ENCODE results near the gene SUPT20HL1. TPM values are rescaled to one million over a fixed set of nuclear protein-coding genes. Genes with fewer than 3 reads are reported as not detected.
"Not testable (repeated sequence)": the region's sequence is repeated elsewhere in the genome, so short reads cannot be mapped to it uniquely, and the experiment has no call there.

SUPT20HL1 gene
- total RNA-seq, 1 donor: not detected

DNA sequence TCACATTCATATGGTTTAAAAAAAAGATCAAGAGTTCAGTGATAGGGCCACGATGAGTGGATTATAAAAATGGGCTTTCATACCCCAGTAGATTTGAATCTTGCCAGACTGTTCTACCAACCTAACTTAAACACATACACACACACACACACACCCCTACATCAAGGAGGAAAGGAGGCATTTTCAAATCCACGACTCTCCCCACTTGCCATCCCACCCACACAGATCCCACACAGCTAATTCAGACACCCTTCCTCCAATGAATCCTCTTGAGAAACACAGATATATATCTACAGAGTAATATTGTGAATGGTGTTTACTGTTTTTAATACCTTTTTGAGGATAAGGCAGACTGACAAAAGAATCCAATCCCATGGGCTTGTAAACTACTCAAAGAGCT lies 16.8 kb downstream of the SUPT20HL1 start:
- Histone ChIP-seq H3K36me3 (ENCODE audit: insufficient read depth, low read length) (no peaks in the 10 kb centered on the region), H2AFZ (ENCODE audit: low read length) (no peak overlapping the region), H3K4me3 (ENCODE audit: insufficient read depth, low read length) (no peak overlapping the region), H3K27me3 (ENCODE audit: insufficient read depth, low read length) (peaks cover 10% of the 10 kb centered on the region), H3K4me1 (ENCODE audit: insufficient read depth, low read length) (no peaks in the 10 kb centered on the region), H3K79me2 (ENCODE audit: insufficient read depth, low read length) (no peaks in the 10 kb centered on the region), H4K20me1 (ENCODE audit: insufficient read depth, low read length) (no peaks in the 10 kb centered on the region), H3K4me2 (ENCODE audit: insufficient read depth, low read length) (no peak overlapping the region), H3K27ac (ENCODE audit: low read depth, low read length) (no peak overlapping the region), H3K9me3 (ENCODE audit: low read depth, low read length) (no peaks in the 10 kb centered on the region)
- TF ChIP-seq, protein P1, sequence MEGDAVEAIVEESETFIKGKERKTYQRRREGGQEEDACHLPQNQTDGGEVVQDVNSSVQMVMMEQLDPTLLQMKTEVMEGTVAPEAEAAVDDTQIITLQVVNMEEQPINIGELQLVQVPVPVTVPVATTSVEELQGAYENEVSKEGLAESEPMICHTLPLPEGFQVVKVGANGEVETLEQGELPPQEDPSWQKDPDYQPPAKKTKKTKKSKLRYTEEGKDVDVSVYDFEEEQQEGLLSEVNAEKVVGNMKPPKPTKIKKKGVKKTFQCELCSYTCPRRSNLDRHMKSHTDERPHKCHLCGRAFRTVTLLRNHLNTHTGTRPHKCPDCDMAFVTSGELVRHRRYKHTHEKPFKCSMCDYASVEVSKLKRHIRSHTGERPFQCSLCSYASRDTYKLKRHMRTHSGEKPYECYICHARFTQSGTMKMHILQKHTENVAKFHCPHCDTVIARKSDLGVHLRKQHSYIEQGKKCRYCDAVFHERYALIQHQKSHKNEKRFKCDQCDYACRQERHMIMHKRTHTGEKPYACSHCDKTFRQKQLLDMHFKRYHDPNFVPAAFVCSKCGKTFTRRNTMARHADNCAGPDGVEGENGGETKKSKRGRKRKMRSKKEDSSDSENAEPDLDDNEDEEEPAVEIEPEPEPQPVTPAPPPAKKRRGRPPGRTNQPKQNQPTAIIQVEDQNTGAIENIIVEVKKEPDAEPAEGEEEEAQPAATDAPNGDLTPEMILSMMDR (IDR thresholded peaks at IDR 0.05; ENCODE audit: extremely low read depth, low read depth, low read length): no peak
- DNase-seq (ENCODE audit: insufficient read length, low spot score, missing footprints): no peak

DNA sequence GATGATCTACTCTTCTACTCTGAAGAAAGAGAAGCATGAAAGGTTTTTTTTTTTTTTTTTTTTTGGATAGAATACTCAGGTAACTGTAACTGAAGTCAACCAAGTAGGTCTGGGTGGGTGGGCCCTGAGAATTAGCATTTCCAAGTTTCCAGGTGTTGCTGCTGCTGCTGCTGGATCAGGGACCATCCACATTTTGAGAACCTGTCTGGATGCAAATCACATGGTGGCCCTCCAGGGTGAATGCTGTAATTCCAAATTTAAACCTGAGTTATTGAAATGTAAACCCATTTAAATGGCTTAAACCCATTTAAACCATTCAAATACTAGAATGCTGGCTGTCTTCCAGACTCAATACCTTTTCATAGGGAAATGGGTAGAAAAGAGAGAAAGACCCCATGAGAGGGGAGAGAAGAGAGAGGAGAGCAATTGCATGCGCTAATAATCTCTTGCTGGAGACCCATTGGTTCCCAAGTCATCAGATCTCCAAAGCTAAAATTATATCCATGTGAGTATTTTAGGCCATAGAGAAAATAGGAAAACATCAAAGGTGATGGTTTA lies 17.6 kb downstream of the SUPT20HL1 start:
- H4K20me1 ChIP-seq (ENCODE audit: insufficient read depth, low read length): no peaks in the 10 kb centered on the region
- H3K4me3 ChIP-seq (ENCODE audit: insufficient read depth, low read length): no peak overlapping the region
- no peak for DNase-seq (ENCODE audit: insufficient read length, low spot score, missing footprints)
- no peaks in the 10 kb centered on the region for H3K79me2 ChIP-seq (ENCODE audit: insufficient read depth, low read length)
- no peak overlapping the region for H3K27ac ChIP-seq (ENCODE audit: low read depth, low read length)
- TF ChIP-seq, protein P1 (IDR thresholded peaks at IDR 0.05; ENCODE audit: extremely low read depth, low read depth, low read length): no peak
- H3K27me3 ChIP-seq (ENCODE audit: insufficient read depth, low read length): peaks cover 10% of the 10 kb centered on the region
- no peak overlapping the region for H2AFZ ChIP-seq (ENCODE audit: low read length)
- no peaks in the 10 kb centered on the region for H3K4me1 ChIP-seq (ENCODE audit: insufficient read depth, low read length)
- H3K9me3 ChIP-seq (ENCODE audit: low read depth, low read length): no peaks in the 10 kb centered on the region
- H3K4me2 ChIP-seq (ENCODE audit: insufficient read depth, low read length): no peak overlapping the region
- H3K36me3 ChIP-seq (ENCODE audit: insufficient read depth, low read length): no peaks in the 10 kb centered on the region

GRCh38 chrX:24378706-24379105 lies 18.3 kb downstream of the SUPT20HL1 start:
- no peaks in the 10 kb centered on the region for H3K9me3 ChIP-seq (ENCODE audit: low read depth, low read length)
- H3K79me2 ChIP-seq (ENCODE audit: insufficient read depth, low read length): no peaks in the 10 kb centered on the region
- no peak for DNase-seq (ENCODE audit: insufficient read length, low spot score, missing footprints)
- no peak overlapping the region for H3K4me2 ChIP-seq (ENCODE audit: insufficient read depth, low read length)
- H3K36me3 ChIP-seq (ENCODE audit: insufficient read depth, low read length): no peaks in the 10 kb centered on the region
- no peaks in the 10 kb centered on the region for H3K4me1 ChIP-seq (ENCODE audit: insufficient read depth, low read length)
- H3K27me3 ChIP-seq (ENCODE audit: insufficient read depth, low read length): peaks cover 9% of the 10 kb centered on the region
- H2AFZ ChIP-seq (ENCODE audit: low read length): no peak overlapping the region
- H3K27ac ChIP-seq (ENCODE audit: low read depth, low read length): no peak overlapping the region
- TF ChIP-seq, protein P1 (IDR thresholded peaks at IDR 0.05; ENCODE audit: extremely low read depth, low read depth, low read length): no peak
- H4K20me1 ChIP-seq (ENCODE audit: insufficient read depth, low read length): no peaks in the 10 kb centered on the region
- H3K4me3 ChIP-seq (ENCODE audit: insufficient read depth, low read length): no peak overlapping the region

DNA sequence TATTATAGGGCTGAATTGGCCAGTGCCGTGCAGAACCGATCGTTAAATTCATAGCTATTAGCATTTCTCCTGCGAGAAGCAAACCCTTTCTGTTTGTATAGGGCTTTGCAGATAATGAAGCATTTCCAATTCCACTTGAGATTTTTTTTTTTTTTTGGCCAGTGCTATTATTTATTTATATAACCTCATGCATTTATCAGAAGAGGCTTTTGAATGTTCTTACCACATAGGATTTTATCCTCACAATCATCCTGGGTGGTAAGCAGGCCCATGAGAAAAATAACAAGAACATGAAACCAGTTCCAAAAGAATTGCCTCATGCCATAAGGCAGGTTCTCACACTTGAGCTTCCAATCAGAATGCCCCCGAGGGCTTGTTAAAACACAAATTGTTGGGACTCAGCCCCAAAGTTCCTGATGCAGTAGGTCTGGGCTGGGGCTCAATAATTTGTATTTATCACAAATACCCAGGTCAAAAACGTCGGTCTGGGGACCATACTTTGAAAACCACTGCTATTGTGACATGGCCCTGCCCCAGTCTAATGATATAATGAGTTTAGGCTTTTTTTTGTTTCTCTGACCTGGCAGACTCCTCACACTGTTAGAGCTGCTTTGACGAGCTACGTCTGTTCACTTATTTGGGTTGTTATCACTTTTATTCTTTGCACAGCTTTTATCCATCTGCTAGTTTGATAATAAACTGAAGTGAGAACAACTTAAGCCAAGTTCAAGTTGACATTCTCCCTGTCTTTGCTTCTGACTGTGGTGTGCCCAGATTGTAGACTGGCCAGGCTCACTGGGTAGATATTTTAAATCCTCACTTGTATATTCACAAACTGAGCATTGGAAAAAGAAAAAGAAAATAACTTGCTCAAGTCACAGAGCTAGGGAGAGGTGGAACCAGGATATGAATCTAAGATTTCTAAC lies 20.1 kb downstream of the SUPT20HL1 start:
- Histone ChIP-seq H3K27me3 (ENCODE audit: insufficient read depth, low read length) (peaks cover 24% of the 10 kb centered on the region), H3K4me1 (ENCODE audit: insufficient read depth, low read length) (no peaks in the 10 kb centered on the region), H3K27ac (ENCODE audit: low read depth, low read length) (no peak overlapping the region), H3K4me2 (ENCODE audit: insufficient read depth, low read length) (no peak overlapping the region), H3K36me3 (ENCODE audit: insufficient read depth, low read length) (no peaks in the 10 kb centered on the region), H4K20me1 (ENCODE audit: insufficient read depth, low read length) (no peaks in the 10 kb centered on the region), H3K9me3 (ENCODE audit: low read depth, low read length) (no peaks in the 10 kb centered on the region), H3K4me3 (ENCODE audit: insufficient read depth, low read length) (no peak overlapping the region), H3K79me2 (ENCODE audit: insufficient read depth, low read length) (no peaks in the 10 kb centered on the region), H2AFZ (ENCODE audit: low read length) (no peak overlapping the region)
- no peak for DNase-seq (ENCODE audit: insufficient read length, low spot score, missing footprints)
- TF ChIP-seq, protein P1 (IDR thresholded peaks at IDR 0.05; ENCODE audit: extremely low read depth, low read depth, low read length): no peak

DNA sequence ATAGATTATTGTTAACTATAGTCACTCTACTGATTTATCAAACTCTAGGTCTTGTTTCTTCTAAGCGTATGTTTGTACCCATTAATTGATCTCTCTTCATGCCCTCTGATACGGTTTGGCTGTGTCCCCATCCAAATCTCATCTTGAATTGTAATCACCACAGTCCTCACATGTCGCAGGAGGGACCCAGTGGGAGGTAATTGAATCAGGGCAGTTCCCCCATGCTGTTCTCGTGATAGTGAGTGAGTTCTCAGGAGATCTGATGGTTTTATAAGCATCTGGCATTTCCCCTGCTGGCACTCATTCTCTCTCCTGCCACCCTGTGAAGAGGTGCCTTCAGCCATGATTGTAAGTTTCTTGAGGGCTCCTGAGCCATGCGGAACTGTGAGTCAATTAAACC lies 21.9 kb downstream of the SUPT20HL1 start:
- not testable (repeated sequence) for H3K4me3 ChIP-seq (ENCODE audit: insufficient read depth, low read length); H3K36me3 ChIP-seq (ENCODE audit: insufficient read depth, low read length); H3K79me2 ChIP-seq (ENCODE audit: insufficient read depth, low read length); H3K9me3 ChIP-seq (ENCODE audit: low read depth, low read length); H3K27ac ChIP-seq (ENCODE audit: low read depth, low read length); H3K4me1 ChIP-seq (ENCODE audit: insufficient read depth, low read length); DNase-seq (ENCODE audit: insufficient read length, low spot score, missing footprints); H3K4me2 ChIP-seq (ENCODE audit: insufficient read depth, low read length); H2AFZ ChIP-seq (ENCODE audit: low read length); H4K20me1 ChIP-seq (ENCODE audit: insufficient read depth, low read length)
- H3K27me3 ChIP-seq (ENCODE audit: insufficient read depth, low read length): peaks cover 30% of the 10 kb centered on the region
